GM21381 (cell line): Measurements from ENCODE around the gene FMN1.
"Not testable (repeated sequence)": the region's sequence is repeated elsewhere in the genome, so short reads cannot be mapped to it uniquely, and the experiment has no call there.

Experiments
- ATAC-seq: cut with Tn5 transposase; IDR thresholded peaks from one replicate; pipeline ENCODE4 v1.9.1; 2021; ENCODE audit warnings: mild to moderate bottlenecking, moderate library complexity; ENCODE audit not compliant: unreplicated experiment

Gene FMN1

GRCh38 chr15:32983679-32984078, 210.8 kb downstream of the FMN1 start:
- ATAC-seq, result no peak

- ATAC-seq, result no peak
Observed at GRCh38 chr15:32982001-32982400, 212.5 kb downstream of the FMN1 start.

- no peak for ATAC-seq
Observed at GRCh38 chr15:32981536-32981935, 213.0 kb downstream of the FMN1 start.

GRCh38 chr15:32979710-32980109, 214.8 kb downstream of the FMN1 start:
- ATAC-seq, result no peak

- ATAC-seq, result no peak
Observed at GRCh38 chr15:32977506-32977905, 217.0 kb downstream of the FMN1 start.

- ATAC-seq, result no peak
Observed at GRCh38 chr15:32974691-32975090, 219.8 kb downstream of the FMN1 start.

- ATAC-seq, result no peak
Observed at GRCh38 chr15:32972686-32973085, 221.8 kb downstream of the FMN1 start.

GRCh38 chr15:32970847-32971246, 223.7 kb downstream of the FMN1 start:
- ATAC-seq, result no peak

- no peak for ATAC-seq
Observed at GRCh38 chr15:32967521-32967920, 227.0 kb downstream of the FMN1 start.

GRCh38 chr15:32966512-32966911, 228.0 kb downstream of the FMN1 start:
- ATAC-seq, result no peak

- no peak for ATAC-seq
Observed at GRCh38 chr15:32965897-32966296, 228.6 kb downstream of the FMN1 start.

GRCh38 chr15:32959077-32959476, 235.4 kb downstream of the FMN1 start:
- no peak for ATAC-seq

GRCh38 chr15:32957219-32957618, 237.3 kb downstream of the FMN1 start:
- no peak for ATAC-seq

GRCh38 chr15:32956711-32957110, 237.8 kb downstream of the FMN1 start:
- no peak for ATAC-seq

- ATAC-seq, result no peak
Observed at GRCh38 chr15:32956006-32956405, 238.5 kb downstream of the FMN1 start.

- no peak for ATAC-seq
Observed at GRCh38 chr15:32953533-32953910, 241.0 kb downstream of the FMN1 start.

- no peak for ATAC-seq
Observed at GRCh38 chr15:32952901-32953532, 241.5 kb downstream of the FMN1 start.

GRCh38 chr15:32951736-32952464, 242.6 kb downstream of the FMN1 start:
- no peak for ATAC-seq

- not testable (repeated sequence) for ATAC-seq
Observed at GRCh38 chr15:32950051-32950450, 244.5 kb downstream of the FMN1 start.

- no peak for ATAC-seq
Observed at GRCh38 chr15:32946210-32946609, 248.3 kb downstream of the FMN1 start.

GRCh38 chr15:32944431-32944830, 250.1 kb downstream of the FMN1 start:
- no peak for ATAC-seq

GRCh38 chr15:32943711-32944110, 250.8 kb downstream of the FMN1 start:
- no peak for ATAC-seq

- ATAC-seq, result no peak
Observed at GRCh38 chr15:32942401-32942841, 252.1 kb downstream of the FMN1 start.
